K562 (cell line): ENCODE data around the gene LLGL2. TPM values are rescaled to one million over a fixed set of nuclear protein-coding genes. Genes with fewer than 3 reads are reported as not detected.

Source experiments
- ATAC-seq: fragments of 200-7000 bp; cut with Tn5 transposase; 3 replicates; pipeline ENCODE4 v1.9.1; 2020; ENCODE audit warnings: moderate library complexity
- BruUV-seq: library from RNA; stranded (reverse); fragments of 400-500 nt; replicated peaks from 2 replicates; lab custom pipeline; 2021; lab: Mats Ljungman, UMichigan
- CTCF ChIA-PET: fragments of 300-600 bp; formaldehyde crosslinking; extraction: SDS; loops from one replicate; lab custom pipeline; 2021; ENCODE audit warnings: low intra/inter-chr PET ratio; lab: Yijun Ruan, JAX
- POLR2A ChIA-PET: fragments of 300-600, 350-650 bp; sonication (Branson Sonifier 250); formaldehyde crosslinking; extraction: SDS; loops from one replicate; lab custom pipeline; 2021; ENCODE audit warnings: antibody characterized with exemption, inconsistent platforms; lab: Yijun Ruan, JAX
- DNase-seq, 4 experiments: peaks; one replicate each; pipeline versions ENCODE4 v3.0.0 to v3.0.0-alpha.2; 2011 to 2018; ENCODE audit warnings: low spot score in 3 of 4, mixed read lengths in 3 of 4; ENCODE audit errors: extremely low read depth in 1 of 4
- FAIRE-seq: peaks from 2 replicates; lab custom pipeline; 2011; peaks lifted over from hg19 to GRCh38; lab: Jason Lieb, UNC
- H2AFZ ChIP-seq: 2 replicates; pipeline ENCODE4 v1.6.0; 2011; ENCODE audit warnings: low read depth, low read length, control low read depth, inconsistent platforms
- H3K27ac ChIP-seq: fragments of 200-600 bp; 3 replicates; pipeline ENCODE4 v1.8.0; 2011; ENCODE audit warnings: low read depth, mild to moderate bottlenecking, control low read depth, inconsistent platforms, low read length, moderate library complexity, mixed read lengths; ENCODE audit errors: extremely low read depth
- H3K27me3 ChIP-seq, 2 experiments: fragments of 300-600 bp in 1 of 2; 2 replicates in 1 of 2; 3 replicates in 1 of 2; pipeline versions ENCODE4 v1.6.0 to v1.8.0; 2011; ENCODE audit warnings: inconsistent platforms in 2 of 2, low read length in 2 of 2, mild to moderate bottlenecking in 1 of 2, mixed read lengths in 1 of 2, moderate library complexity in 1 of 2; ENCODE audit not compliant: control insufficient read depth in 2 of 2, insufficient read depth in 2 of 2
- H3K36me3 ChIP-seq: fragments of 300-600 bp; 3 replicates; pipeline ENCODE4 v1.8.0; 2011; ENCODE audit warnings: mild to moderate bottlenecking, low read length, inconsistent platforms; ENCODE audit not compliant: control insufficient read depth, insufficient read depth
- H3K4me1 ChIP-seq, 2 experiments: fragments of 200-600 bp in 1 of 2; replicated peaks in 1 of 2; 2 replicates in 1 of 2; 3 replicates in 1 of 2; pipeline versions ENCODE4 v1.5.1 to v1.8.0; 2011; ENCODE audit warnings: inconsistent platforms in 2 of 2, low read length in 2 of 2, mild to moderate bottlenecking in 1 of 2, mixed read lengths in 1 of 2, moderate library complexity in 1 of 2; ENCODE audit not compliant: control insufficient read depth in 2 of 2, insufficient read depth in 2 of 2
- H3K4me2 ChIP-seq: 2 replicates; pipeline ENCODE4 v1.6.1; 2011; ENCODE audit warnings: low read length, control low read depth, inconsistent platforms, mixed read lengths; ENCODE audit not compliant: insufficient read depth
- H3K4me3 ChIP-seq: fragments of 200-600 bp; sonication (generic), shearing (Covaris generic); 2 replicates; pipeline ENCODE4 v1.5.1; 2016; ENCODE audit warnings: control low read depth, inconsistent platforms
- H3K79me2 ChIP-seq: fragments of 200-600 bp; 3 replicates; pipeline ENCODE4 v1.8.0; 2011; ENCODE audit warnings: low read length, inconsistent platforms; ENCODE audit not compliant: control insufficient read depth, insufficient read depth
- H3K9ac ChIP-seq, 2 experiments: 2 replicates each; pipeline versions ENCODE4 v1.6.0 to v1.6.1; 2011; ENCODE audit warnings: low read depth in 2 of 2, low read length in 2 of 2, control low read depth in 1 of 2, inconsistent platforms in 1 of 2, mild to moderate bottlenecking in 1 of 2, mixed read lengths in 1 of 2; ENCODE audit not compliant: insufficient read depth in 1 of 2
- H3K9me1 ChIP-seq: one replicate; pipeline ENCODE4 v1.6.0; 2011; ENCODE audit warnings: inconsistent platforms, mild to moderate bottlenecking, low read length, moderate library complexity; ENCODE audit not compliant: control insufficient read depth, insufficient read depth
- H3K9me3 ChIP-seq: replicated peaks from 2 replicates; pipeline ENCODE4 v1.5.1; 2011; ENCODE audit warnings: low read depth, low read length, inconsistent platforms; ENCODE audit not compliant: control insufficient read depth, insufficient read depth
- H4K20me1 ChIP-seq: replicated peaks from 2 replicates; pipeline ENCODE4 v1.6.1; 2011; ENCODE audit warnings: low read length, inconsistent platforms, mixed read lengths; ENCODE audit not compliant: control insufficient read depth, insufficient read depth
- ATF1 ChIP-seq, 2 experiments: fragments of 450-650 bp in 1 of 2; IDR thresholded peaks; 2 replicates each; pipeline ENCODE4 v1.6.1; 2016; ENCODE audit warnings: missing compliant biosample characterization in 1 of 2, missing genetic modification characterization in 1 of 2
- MCM2 ChIP-seq: fragments of 450-650 bp; IDR thresholded peaks from 2 replicates; pipeline ENCODE4 v1.6.1; 2017; ENCODE audit warnings: low read depth, mild to moderate bottlenecking
- NFYB ChIP-seq: IDR thresholded peaks from 2 replicates; pipeline ENCODE4 v1.6.1; 2011; ENCODE audit warnings: mild to moderate bottlenecking, moderate library complexity; ENCODE audit not compliant: insufficient read length; ENCODE audit errors: extremely low read depth
- NR2C2 ChIP-seq, 2 experiments: fragments of 200-800 bp in 1 of 2; sonication (Bioruptor generic) in 1 of 2; sonication (generic) in 1 of 2; formaldehyde crosslinking in 1 of 2; IDR thresholded peaks; 2 replicates each; pipeline versions ENCODE4 v1.6.1 to v1.8.0; 2016 to 2022; ENCODE audit warnings: mild to moderate bottlenecking in 1 of 2, missing compliant biosample characterization in 1 of 2, missing genetic modification characterization in 1 of 2, missing genetic modification reagents in 1 of 2
- SNAPC5 ChIP-seq: fragments of 250-450 bp; sonication (Bioruptor Pico); IDR thresholded peaks from 2 replicates; pipeline ENCODE4 v1.8.0; 2021; ENCODE audit warnings: moderate library complexity, mild to moderate bottlenecking, inconsistent platforms
- SNRNP70 ChIP-seq: fragments of 200-400 bp; formaldehyde crosslinking; optimal IDR thresholded peaks from 2 replicates; pipeline ENCODE3; 2017; ENCODE audit warnings: low read depth, low read length
- THRAP3 ChIP-seq: fragments of 450-650 bp; IDR thresholded peaks from 2 replicates; pipeline ENCODE4 v1.6.1; 2016; ENCODE audit warnings: mild to moderate bottlenecking, inconsistent platforms, borderline replicate concordance
- ZBTB1 ChIP-seq: sonication (generic); formaldehyde crosslinking; IDR thresholded peaks from 2 replicates; pipeline ENCODE4 v1.8.1; 2023; ENCODE audit warnings: missing genetic modification reagents, low read depth, mild to moderate bottlenecking, borderline replicate concordance
- ZBTB17 ChIP-seq: fragments of 450-650 bp; formaldehyde crosslinking; IDR thresholded peaks from 2 replicates; pipeline ENCODE4 v1.4.0; 2020; ENCODE audit warnings: mild to moderate bottlenecking
- ZBTB7A ChIP-seq: IDR thresholded peaks from 2 replicates; pipeline ENCODE4 v1.6.1; 2011; ENCODE audit warnings: low read depth, mild to moderate bottlenecking, low read length, moderate library complexity, borderline replicate concordance; ENCODE audit not compliant: control insufficient read depth
- ZC3H11A ChIP-seq: IDR thresholded peaks from 2 replicates; pipeline ENCODE4 v1.6.1; 2012; ENCODE audit warnings: low read depth, low read length, improper control_type of control experiment
- WGBS: fragments of 100-300 bp; shearing (Covaris generic); methylation state at CpG from one replicate; pipeline ENCODE4 v1.1.6; 2016; ENCODE audit warnings: low coverage, mixed read lengths; ENCODE audit not compliant: insufficient coverage; ENCODE audit errors: missing lambda C conversion rate; 5-methylcytosine and 5-hydroxymethylcytosine counted together
- in situ Hi-C: fragments of 300-500 bp; cut with MboI; formaldehyde crosslinking; loops from 4 replicates; pipeline ENCODE4 v1.15.0; 2018; ENCODE audit warnings: inconsistent platforms, mixed read lengths
- intact Hi-C: fragments of 100-400 bp; cut with micrococcal nuclease; formaldehyde crosslinking; loops from 2 replicates; pipeline ENCODE4 v1.14.2; 2022
- polyA plus RNA-seq, 8 experiments: library from polyadenylated mRNA; depleted of rRNA in 4 of 8; stranded (reverse) in 5 of 8; unstranded in 3 of 8; fragments of >200 nt; fragmentation: Nextera tagmentation in 2 of 8; fragmentation: Illumina TruSeq in 1 of 8; extraction: Ambion mirVana in 2 of 8; extraction: Trizol in 1 of 8; gene quantifications; 2 replicates each; pipeline versions ENCODE4 v1.2.1 to v1.2.3, GENCODE V29; 2011 to 2014; ENCODE audit warnings: inconsistent platforms in 1 of 8, missing spikeins in 1 of 8
- total RNA-seq, 7 experiments: library from RNA; depleted of rRNA in 6 of 7; stranded (reverse); fragments of >200 nt in 6 of 7; fragmentation: Illumina TruSeq in 2 of 7; extraction: Trizol in 2 of 7; gene quantifications; 2 replicates each; pipeline versions ENCODE4 v1.2.1 to v1.2.3, GENCODE V29; 2011 to 2021; ENCODE audit warnings: low replicate concordance in 1 of 7
- TF ChIP-seq, protein P1 (sequence below): fragments of 250-450 bp; sonication (Bioruptor Pico); IDR thresholded peaks from 2 replicates; pipeline ENCODE4 v1.5.0; 2021; ENCODE audit warnings: mild to moderate bottlenecking, borderline replicate concordance

LLGL2 gene
- total and polyA plus RNA-seq, 9 of the 15 experiments (the other 6 are each of a cell fraction or from before 2014, with no cell fraction given), result 0.32 to 24.4 (median 10.2) TPM

- in situ Hi-C loops, result no loop called here
These were observed 11.1 kb upstream of the LLGL2 start for GRCh38 chr17:75514299-75514918.

More at GRCh38 chr17:75514299-75514918, 11.1 kb upstream of the LLGL2 start:
- 59% methylated on average over 14 of the region's 15 CpGs for WGBS
- Histone ChIP-seq H3K79me2 (peaks cover 10% of the 10 kb centered on the region), H3K9ac (peak overlapping the region; percentile 47 to 86; a peak in 3 of 4 replicates), H4K20me1 (peaks cover 18% of the 10 kb centered on the region), H3K27me3 (no peaks in the 10 kb centered on the region), H3K9me1 (peaks cover 5% of the 10 kb centered on the region), H3K9me3 (no peaks in the 10 kb centered on the region), H3K4me2 (peak overlapping the region; percentile 87), H3K4me1 (peaks cover 34 to 71% of the 10 kb centered on the region in 2 experiments), H2AFZ (peak overlapping the region; percentile 95; the same call in 1 of the 2 replicates), H3K36me3 (peaks cover 26% of the 10 kb centered on the region; the same call in 2 of the 3 replicates), H3K4me3 (peak overlapping the region; percentile 91), H3K27ac (no peak overlapping the region)
- FAIRE-seq, result no peak
- intact Hi-C loops, result no loop called here
- TF ChIP-seq SNRNP70 (no peak), THRAP3 (no peak), SNAPC5 (CRISPR knock-in tag) (no peak), ZBTB17 (CRISPR knock-in tag) (no peak), ZC3H11A (no peak), MCM2 (no peak), NFYB (no peak), ATF1 (CRISPR knock-in tag; IDR thresholded peaks at IDR 0.05) (no peak), ATF1 (tag; IDR thresholded peaks at IDR 0.05) (no peak), ZBTB7A (peak; percentile 10; the same call in 1 of the 2 replicates), NR2C2 (CRISPR knock-in tag; IDR thresholded peaks at IDR 0.05) (no peak), NR2C2 (tag; IDR thresholded peaks at IDR 0.05) (no peak), ZBTB1 (0 out of 2 replicates have a peak, but pooled peaks have one; percentile 21)
- TF ChIP-seq, protein P1, sequence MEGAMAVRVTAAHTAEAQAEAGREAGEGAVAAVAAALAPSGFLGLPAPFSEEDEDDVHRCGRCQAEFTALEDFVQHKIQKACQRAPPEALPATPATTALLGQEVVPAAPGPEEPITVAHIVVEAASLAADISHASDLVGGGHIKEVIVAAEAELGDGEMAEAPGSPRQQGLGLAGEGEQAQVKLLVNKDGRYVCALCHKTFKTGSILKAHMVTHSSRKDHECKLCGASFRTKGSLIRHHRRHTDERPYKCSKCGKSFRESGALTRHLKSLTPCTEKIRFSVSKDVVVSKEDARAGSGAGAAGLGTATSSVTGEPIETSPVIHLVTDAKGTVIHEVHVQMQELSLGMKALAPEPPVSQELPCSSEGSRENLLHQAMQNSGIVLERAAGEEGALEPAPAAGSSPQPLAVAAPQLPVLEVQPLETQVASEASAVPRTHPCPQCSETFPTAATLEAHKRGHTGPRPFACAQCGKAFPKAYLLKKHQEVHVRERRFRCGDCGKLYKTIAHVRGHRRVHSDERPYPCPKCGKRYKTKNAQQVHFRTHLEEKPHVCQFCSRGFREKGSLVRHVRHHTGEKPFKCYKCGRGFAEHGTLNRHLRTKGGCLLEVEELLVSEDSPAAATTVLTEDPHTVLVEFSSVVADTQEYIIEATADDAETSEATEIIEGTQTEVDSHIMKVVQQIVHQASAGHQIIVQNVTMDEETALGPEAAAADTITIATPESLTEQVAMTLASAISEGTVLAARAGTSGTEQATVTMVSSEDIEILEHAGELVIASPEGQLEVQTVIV, result no peak
- BruUV-seq, result TSS peak; percentile 39
- CTCF ChIA-PET, result no interaction called here
- POLR2A ChIA-PET, result interaction anchor here (1.1 to 1.3 kb wide), 3 partner anchors 39 to 254 kb away, joined by 3 read pairs; no protein-coding TSS in a partner anchor
- DNase-seq, result no peak
- ATAC-seq, result no peak
